GM23248 (cell line): ENCODE data around the gene SLC8A1. TPM values are rescaled to one million over a fixed set of nuclear protein-coding genes. Genes with fewer than 3 reads are reported as not detected.

ENCODE experiments used
- DNase-seq: peaks from one replicate; pipeline ENCODE4 v3.0.0-alpha.2; 2015
- H2AFZ ChIP-seq: fragments of 200-600 bp; sonication (generic); 2 replicates; pipeline ENCODE4 v1.6.1; 2016; ENCODE audit warnings: antibody characterized with exemption
- H3F3A ChIP-seq: fragments of 200-600 bp; sonication (generic); 2 replicates; pipeline ENCODE4 v1.6.1; 2016; ENCODE audit warnings: mild to moderate bottlenecking, antibody characterized with exemption, mixed run types; ENCODE audit not compliant: insufficient read depth
- H3K27ac ChIP-seq: fragments of 200-600 bp; sonication (generic); 2 replicates; pipeline ENCODE4 v1.5.1; 2016; ENCODE audit warnings: mild to moderate bottlenecking
- H3K27me3 ChIP-seq: fragments of 200-600 bp; sonication (generic); replicated peaks from 2 replicates; pipeline ENCODE4 v1.6.1; 2016; ENCODE audit warnings: mild to moderate bottlenecking; ENCODE audit not compliant: insufficient read depth
- H3K36me3 ChIP-seq: fragments of 200-600 bp; sonication (generic); 2 replicates; pipeline ENCODE4 v1.6.1; 2016; ENCODE audit warnings: low read depth, mild to moderate bottlenecking
- H3K4me1 ChIP-seq: fragments of 200-600 bp; sonication (generic); 2 replicates; pipeline ENCODE4 v1.6.1; 2016; ENCODE audit warnings: mild to moderate bottlenecking; ENCODE audit not compliant: insufficient read depth
- H3K4me2 ChIP-seq: fragments of 200-600 bp; sonication (generic); one replicate; pipeline ENCODE4 v1.6.1; 2016; ENCODE audit warnings: mild to moderate bottlenecking; ENCODE audit not compliant: unreplicated experiment
- H3K4me3 ChIP-seq: fragments of 200-600 bp; sonication (generic); 2 replicates; pipeline ENCODE4 v1.5.1; 2016; ENCODE audit warnings: mild to moderate bottlenecking
- H3K79me2 ChIP-seq: fragments of 200-600 bp; sonication (generic); 2 replicates; pipeline ENCODE4 v1.6.1; 2016; ENCODE audit warnings: mild to moderate bottlenecking; ENCODE audit not compliant: insufficient read depth
- H3K9ac ChIP-seq: fragments of 200-600 bp; sonication (generic); 2 replicates; pipeline ENCODE4 v1.6.1; 2016; ENCODE audit warnings: mild to moderate bottlenecking
- H3K9me2 ChIP-seq: fragments of 200-600 bp; sonication (generic); 2 replicates; pipeline ENCODE4 v1.6.1; 2016; ENCODE audit warnings: mixed run types, mild to moderate bottlenecking, moderate library complexity; ENCODE audit not compliant: insufficient read depth
- H3K9me3 ChIP-seq: fragments of 200-600 bp; sonication (generic); one replicate; pipeline ENCODE4 v1.6.1; 2017; ENCODE audit warnings: low read depth
- H4K20me1 ChIP-seq: fragments of 200-600 bp; sonication (generic); 2 replicates; pipeline ENCODE4 v1.6.0; 2016; ENCODE audit not compliant: insufficient read depth
- EZH2 ChIP-seq: fragments of 200-600 bp; sonication (generic); IDR thresholded peaks from 2 replicates; pipeline ENCODE4 v1.6.1; 2018; ENCODE audit warnings: antibody characterized with exemption, mild to moderate bottlenecking; ENCODE audit not compliant: insufficient read depth, poor library complexity, severe bottlenecking
- EZH2phosphoT487 ChIP-seq: fragments of 200-600 bp; sonication (generic); IDR thresholded peaks from 2 replicates; pipeline ENCODE4 v1.6.1; 2018; ENCODE audit warnings: antibody characterized with exemption, moderate library complexity, mild to moderate bottlenecking, low read depth; ENCODE audit not compliant: insufficient read depth
- WGBS, 2 experiments: methylation state at CpG; one replicate each; pipeline ENCODE4 v1.1.6; 2015 to 2017; ENCODE audit warnings: low lambda C conversion rate in 2 of 2, low coverage in 1 of 2; ENCODE audit errors: missing lambda C conversion rate in 2 of 2; 5-methylcytosine and 5-hydroxymethylcytosine counted together
- in situ Hi-C: fragments of 300-500 bp; cut with MboI; formaldehyde crosslinking; loops from 2 replicates; pipeline ENCODE4 v1.15.0; 2020
- polyA plus RNA-seq: library from polyadenylated mRNA; unstranded; fragments of >200 nt; fragmentation: Nextera tagmentation; extraction: Ambion mirVana; gene quantifications from 2 replicates; pipeline ENCODE4 v1.2.1, GENCODE V29; 2016
- total RNA-seq: library from RNA; depleted of rRNA; stranded (reverse); fragments of >200 nt; shearing (Covaris generic); gene quantifications from 2 replicates; pipeline ENCODE4 v1.2.3, GENCODE V29; 2014

SLC8A1 gene
- total and polyA plus RNA-seq, 2 experiments from 2014 or later: 13.8 to 83.4 TPM

DNA sequence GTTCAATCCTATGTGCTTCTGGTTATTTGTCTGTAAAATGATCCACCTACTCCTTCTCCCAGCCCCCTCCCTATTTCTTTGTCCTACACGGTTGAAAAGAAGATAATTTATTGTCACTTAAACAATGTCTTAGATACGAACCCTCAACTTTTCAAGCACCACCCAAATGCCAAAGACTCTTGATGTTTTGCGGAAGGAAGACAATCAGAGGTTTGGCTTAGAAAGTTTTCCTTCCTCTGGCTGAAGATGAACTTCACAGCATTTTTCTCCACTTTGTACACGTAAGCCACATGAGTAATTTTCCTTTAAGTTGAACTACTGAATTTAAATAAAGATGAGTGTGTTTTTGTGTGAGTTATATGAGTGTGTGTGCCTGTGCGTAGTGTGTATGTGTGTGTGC, 25.5 kb upstream of the SLC8A1 start:
- no peak overlapping the region for H3K9ac ChIP-seq
- in situ Hi-C loops: loop anchor here (25.0 kb wide), 1 partner anchor 285 kb away; no protein-coding TSS in a partner anchor
- 80 to 82% methylated on average over 5 of the region's 5 CpGs for WGBS, 2 experiments
- H3K27me3 ChIP-seq: no peaks in the 10 kb centered on the region
- no peaks in the 10 kb centered on the region for H3K9me3 ChIP-seq
- H3K4me2 ChIP-seq: no peak overlapping the region
- H3K9me2 ChIP-seq: no peaks in the 10 kb centered on the region
- no peak overlapping the region for H3K27ac ChIP-seq
- no peaks in the 10 kb centered on the region for H3K4me1 ChIP-seq
- no peak overlapping the region for H2AFZ ChIP-seq
- no peaks in the 10 kb centered on the region for H3K36me3 ChIP-seq
- no peak overlapping the region for H3K4me3 ChIP-seq
- no peaks in the 10 kb centered on the region for H3K79me2 ChIP-seq
- TF ChIP-seq EZH2phosphoT487: no peak
- TF ChIP-seq EZH2: no peak
- H4K20me1 ChIP-seq: no peaks in the 10 kb centered on the region
- DNase-seq: no peak
- H3F3A ChIP-seq: no peaks in the 10 kb centered on the region

DNA sequence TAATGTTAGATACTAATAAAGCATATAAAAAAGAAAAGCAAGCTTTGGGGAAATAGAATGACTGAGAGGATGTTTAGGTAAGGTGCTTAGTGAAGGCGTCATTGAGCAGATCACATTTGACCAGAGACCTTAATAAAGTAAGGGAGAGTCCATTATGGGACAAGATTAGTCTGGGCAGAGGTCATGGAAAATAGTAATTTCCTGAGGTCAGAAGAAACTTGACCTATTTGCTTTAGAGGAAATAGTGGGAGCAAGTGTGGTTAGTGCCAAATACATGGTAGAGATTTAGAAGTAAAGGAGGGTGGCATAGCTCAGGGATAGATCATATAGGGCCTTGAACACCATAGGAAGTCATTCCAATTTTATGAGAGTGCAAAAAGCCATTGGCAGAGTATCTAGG, 24.5 kb upstream of the SLC8A1 start:
- no peak overlapping the region for H2AFZ ChIP-seq
- no peak for DNase-seq
- no peak overlapping the region for H3K4me2 ChIP-seq
- H3K9ac ChIP-seq: no peak overlapping the region
- H3F3A ChIP-seq: no peaks in the 10 kb centered on the region
- no peaks in the 10 kb centered on the region for H3K9me2 ChIP-seq
- TF ChIP-seq EZH2 (no peak), EZH2phosphoT487 (no peak)
- no peaks in the 10 kb centered on the region for H3K4me1 ChIP-seq
- no peaks in the 10 kb centered on the region for H3K27me3 ChIP-seq
- in situ Hi-C loops: loop anchor here (25.0 kb wide), 1 partner anchor 286 kb away; no protein-coding TSS in a partner anchor
- 97 to 100% methylated on average over 1 of the region's 1 CpG for WGBS, 2 experiments
- no peaks in the 10 kb centered on the region for H3K79me2 ChIP-seq
- no peaks in the 10 kb centered on the region for H4K20me1 ChIP-seq
- no peak overlapping the region for H3K27ac ChIP-seq
- no peak overlapping the region for H3K4me3 ChIP-seq
- H3K9me3 ChIP-seq: no peaks in the 10 kb centered on the region
- no peaks in the 10 kb centered on the region for H3K36me3 ChIP-seq

DNA sequence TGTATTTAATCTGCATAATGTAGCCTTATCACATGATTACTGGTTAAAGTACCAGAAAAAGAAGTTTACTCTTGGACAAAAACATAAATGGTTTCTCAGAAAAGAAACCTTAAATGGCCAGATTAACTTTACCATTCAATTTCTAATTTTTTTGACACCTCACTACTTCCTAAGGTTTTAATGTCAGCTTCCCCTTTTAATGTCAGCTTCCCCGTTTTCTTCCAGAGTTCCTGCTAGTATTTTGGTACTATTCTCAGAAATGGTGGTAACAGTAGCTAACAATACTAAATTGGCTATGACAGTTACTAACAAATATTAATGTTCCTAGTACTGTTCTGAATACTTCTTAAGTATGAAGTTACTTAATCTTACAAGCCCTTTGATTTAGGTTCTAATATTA, 22.4 kb upstream of the SLC8A1 start:
- no peaks in the 10 kb centered on the region for H4K20me1 ChIP-seq

DNA sequence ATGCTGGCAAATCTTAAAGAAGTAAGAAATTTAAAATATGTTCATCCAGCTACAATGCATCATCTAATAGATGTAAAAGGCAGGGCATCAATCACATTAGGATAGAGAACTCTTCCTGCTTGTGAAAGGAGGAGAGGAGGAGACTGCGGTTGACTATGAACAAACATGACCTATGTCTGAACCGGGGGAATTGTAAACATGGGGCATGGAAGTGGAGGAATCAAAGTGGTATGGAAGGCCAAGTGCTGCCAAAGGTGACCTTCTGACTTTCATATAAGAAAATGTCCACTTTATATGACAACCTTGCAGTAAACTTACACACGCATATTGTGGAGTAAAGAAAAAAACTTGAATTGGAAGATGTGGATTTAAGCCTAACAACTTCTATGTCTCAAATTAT, 20.0 kb upstream of the SLC8A1 start:
- H3F3A ChIP-seq: no peaks in the 10 kb centered on the region
- no peaks in the 10 kb centered on the region for H3K9me3 ChIP-seq
- no peaks in the 10 kb centered on the region for H3K4me1 ChIP-seq
- no peak overlapping the region for H3K4me2 ChIP-seq
- H3K27me3 ChIP-seq: no peaks in the 10 kb centered on the region
- TF ChIP-seq EZH2 (no peak), EZH2phosphoT487 (no peak)
- no peaks in the 10 kb centered on the region for H3K79me2 ChIP-seq
- H2AFZ ChIP-seq: no peak overlapping the region
- no peak for DNase-seq
- no peaks in the 10 kb centered on the region for H3K9me2 ChIP-seq
- in situ Hi-C loops: no loop called here
- WGBS, 2 experiments: 90 to 94% methylated on average over 3 of the region's 3 CpGs
- H4K20me1 ChIP-seq: no peaks in the 10 kb centered on the region
- H3K27ac ChIP-seq: no peak overlapping the region
- no peaks in the 10 kb centered on the region for H3K36me3 ChIP-seq
- no peak overlapping the region for H3K4me3 ChIP-seq
- no peak overlapping the region for H3K9ac ChIP-seq

More for the DNA sequence above, 22.4 kb upstream of the SLC8A1 start:
- Histone ChIP-seq H3K27ac (no peak overlapping the region), H3K36me3 (no peaks in the 10 kb centered on the region), H3K9me2 (no peaks in the 10 kb centered on the region), H3K9me3 (no peaks in the 10 kb centered on the region), H3K79me2 (no peaks in the 10 kb centered on the region), H3F3A (no peaks in the 10 kb centered on the region), H3K9ac (no peak overlapping the region), H2AFZ (no peak overlapping the region), H3K4me2 (no peak overlapping the region), H3K27me3 (no peaks in the 10 kb centered on the region), H3K4me3 (no peak overlapping the region), H3K4me1 (no peaks in the 10 kb centered on the region)
- TF ChIP-seq EZH2: no peak
- no peak for TF ChIP-seq EZH2phosphoT487
- in situ Hi-C loops: no loop called here
- no peak for DNase-seq
- 49 to 69% methylated on average over 1 of the region's 1 CpG for WGBS, 2 experiments
